A549 (cell line): ENCODE results near the gene SCRN1. TPM values are rescaled to one million over a fixed set of nuclear protein-coding genes. Genes with fewer than 3 reads are reported as not detected.

Experiments used
- ATAC-seq, 2 experiments: fragments of 200-7000 bp in 1 of 2; fragments of >200 bp in 1 of 2; cut with Nextera tagmentation in 1 of 2; cut with Tn5 transposase in 1 of 2; 3 replicates each; pipeline versions ENCODE4 v1.8.0 to v1.9.1; 2018 to 2020; ENCODE audit warnings: mild to moderate bottlenecking in 1 of 2, moderate library complexity in 1 of 2
- CTCF ChIA-PET: fragments of 300-600 bp; sonication (Branson Sonifier 250); formaldehyde crosslinking; extraction: SDS; loops from one replicate; lab custom pipeline; 2021; ENCODE audit warnings: antibody characterized with exemption, inconsistent platforms; lab: Yijun Ruan, JAX
- POLR2A ChIA-PET: fragments of 350-600 bp; formaldehyde crosslinking; extraction: SDS; loops from one replicate; lab custom pipeline; 2021; ENCODE audit warnings: antibody characterized with exemption, inconsistent platforms; lab: Yijun Ruan, JAX
- DNase-seq, 2 experiments: peaks; one replicate each; pipeline versions ENCODE4 v3.0.0 to v3.0.0-alpha.2; 2011 to 2016; ENCODE audit warnings: low read depth in 1 of 2, low spot score in 1 of 2
- FAIRE-seq: peaks from 2 replicates; lab custom pipeline; 2011; peaks lifted over from hg19 to GRCh38; lab: Jason Lieb, UNC
- H3K27ac ChIP-seq, 2 experiments: fragments of >200 bp; sonication (Bioruptor Twin); formaldehyde crosslinking; 3 replicates each; pipeline ENCODE4 v1.5.1; 2016 to 2017
- H3K4me1 ChIP-seq: fragments of >200 bp; sonication (Bioruptor Twin); formaldehyde crosslinking; 3 replicates; pipeline ENCODE4 v1.6.1; 2016
- H3K4me2 ChIP-seq: fragments of >200 bp; sonication (Bioruptor Twin); formaldehyde crosslinking; 3 replicates; pipeline ENCODE4 v1.6.1; 2016
- H3K4me3 ChIP-seq: fragments of >200 bp; sonication (Bioruptor Twin); formaldehyde crosslinking; 3 replicates; pipeline ENCODE4 v1.5.1; 2016
- H3K9me3 ChIP-seq: fragments of >200 bp; sonication (Bioruptor Twin); formaldehyde crosslinking; 3 replicates; pipeline ENCODE4 v1.6.1; 2016
- BCL3 ChIP-seq: fragments of >200 bp; sonication (Bioruptor Twin); formaldehyde crosslinking; IDR thresholded peaks from 3 replicates; pipeline ENCODE4 v1.6.1; 2016
- BHLHE40 ChIP-seq: IDR thresholded peaks from 2 replicates; pipeline ENCODE4 v1.6.1; 2012; ENCODE audit warnings: low read depth, low read length, inconsistent platforms
- CBX8 ChIP-seq: fragments of 200-600 bp; sonication (generic); IDR thresholded peaks from 2 replicates; pipeline ENCODE4 v1.6.1; 2016
- CHD2 ChIP-seq: fragments of 150-350 bp; IDR thresholded peaks from 2 replicates; pipeline ENCODE4 v1.6.1; 2014; ENCODE audit warnings: low read length; ENCODE audit not compliant: partially characterized antibody
- CHD4 ChIP-seq: fragments of 200-600 bp; sonication (generic); IDR thresholded peaks from 2 replicates; pipeline ENCODE4 v1.6.1; 2016; ENCODE audit warnings: antibody characterized with exemption, mild to moderate bottlenecking, borderline replicate concordance
- EHMT2 ChIP-seq: fragments of 200-600 bp; sonication (generic); IDR thresholded peaks from 2 replicates; pipeline ENCODE4 v1.6.1; 2016; ENCODE audit warnings: antibody characterized with exemption, low read depth, mild to moderate bottlenecking, moderate library complexity
- ESRRA ChIP-seq: fragments of 150-350 bp; IDR thresholded peaks from 2 replicates; pipeline ENCODE4 v1.6.1; 2014; ENCODE audit warnings: mild to moderate bottlenecking, low read length, borderline replicate concordance
- GATA3 ChIP-seq: IDR thresholded peaks from 2 replicates; pipeline ENCODE4 v1.6.1; 2012; ENCODE audit warnings: borderline replicate concordance
- HOXB5 ChIP-seq: fragments of 250-450 bp; sonication (Bioruptor Pico); IDR thresholded peaks from 2 replicates; pipeline ENCODE4 v1.5.0; 2020; ENCODE audit warnings: mild to moderate bottlenecking, moderate library complexity
- KDM5A ChIP-seq: fragments of 200-600 bp; sonication (generic); IDR thresholded peaks from 2 replicates; pipeline ENCODE4 v1.6.1; 2016; ENCODE audit warnings: antibody characterized with exemption, mild to moderate bottlenecking
- MAFK ChIP-seq: fragments of 450-650 bp; IDR thresholded peaks from 2 replicates; pipeline ENCODE4 v1.6.1; 2014; ENCODE audit not compliant: partially characterized antibody
- POLR2A ChIP-seq: IDR thresholded peaks from 2 replicates; pipeline ENCODE4 v1.6.1; 2012; ENCODE audit warnings: mild to moderate bottlenecking, low read length
- RFX5 ChIP-seq: fragments of 450-650 bp; IDR thresholded peaks from 2 replicates; pipeline ENCODE4 v1.7.1; 2014; ENCODE audit warnings: antibody characterized with exemption, mild to moderate bottlenecking, moderate library complexity
- RNF2 ChIP-seq: fragments of 200-600 bp; sonication (generic); IDR thresholded peaks from 2 replicates; pipeline ENCODE4 v1.6.1; 2016; ENCODE audit warnings: low read depth, mild to moderate bottlenecking, antibody characterized with exemption, moderate library complexity, borderline replicate concordance
- SREBF2 ChIP-seq: fragments of 450-650 bp; IDR thresholded peaks from 2 replicates; pipeline ENCODE4 v1.6.1; 2014; ENCODE audit warnings: mild to moderate bottlenecking, moderate library complexity
- WGBS: methylation state at CpG from one replicate; pipeline ENCODE4 v1.1.6; 2017; ENCODE audit errors: missing lambda C conversion rate; 5-methylcytosine and 5-hydroxymethylcytosine counted together
- polyA plus RNA-seq, 4 experiments: library from polyadenylated mRNA; depleted of rRNA in 3 of 4; stranded (reverse); fragments of >200 nt; fragmentation: RNase III in 1 of 4; extraction: RNeasy Plus Mini Kit Qiagen cat#74134 plus additional on column Dnase treatment in 1 of 4; gene quantifications; 2 replicates in 3 of 4; 3 replicates in 1 of 4; pipeline ENCODE4 v1.2.3, GENCODE V29; 2011 to 2017
- TF ChIP-seq, protein P1 (sequence below): fragments of 150-350 bp; IDR thresholded peaks from 2 replicates; pipeline ENCODE4 v1.6.1; 2014; ENCODE audit warnings: low read depth, mild to moderate bottlenecking, low read length

Gene SCRN1
- polyA plus RNA-seq, 2 of the 4 experiments (the other 2 are of a cell fraction): 49.7 to 88.9 TPM

DNA sequence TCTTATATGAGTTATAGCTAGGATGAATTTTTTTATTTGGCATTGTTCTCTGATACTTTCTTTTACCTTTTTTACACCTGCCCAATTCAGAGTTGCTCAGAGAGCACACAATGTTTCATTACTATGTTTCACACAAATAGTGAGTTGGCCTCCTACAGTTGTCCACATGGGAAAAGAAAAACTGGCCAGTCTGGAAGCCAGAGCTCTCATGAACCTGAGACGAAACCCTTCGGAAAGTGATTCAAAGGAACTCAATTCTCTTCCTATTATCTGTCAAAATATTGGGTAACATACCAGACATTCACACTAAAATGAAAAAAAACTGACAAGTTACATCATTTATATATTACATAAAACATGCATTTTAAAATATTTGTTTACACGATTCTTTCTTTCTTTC, 15.3 kb downstream of the SCRN1 start:
- FAIRE-seq (no peak), ATAC-seq (no peak), DNase-seq (no peak)
- WGBS: 87% methylated on average over 3 of the region's 3 CpGs
- CTCF ChIA-PET: interaction anchor here (1.0 to 1.3 kb wide), 2 partner anchors 11 to 35 kb away, joined by 3 read pairs; no protein-coding TSS in a partner anchor
- TF ChIP-seq BHLHE40 (no peak), BCL3 (no peak), RFX5 (no peak)
- TF ChIP-seq, protein P1, sequence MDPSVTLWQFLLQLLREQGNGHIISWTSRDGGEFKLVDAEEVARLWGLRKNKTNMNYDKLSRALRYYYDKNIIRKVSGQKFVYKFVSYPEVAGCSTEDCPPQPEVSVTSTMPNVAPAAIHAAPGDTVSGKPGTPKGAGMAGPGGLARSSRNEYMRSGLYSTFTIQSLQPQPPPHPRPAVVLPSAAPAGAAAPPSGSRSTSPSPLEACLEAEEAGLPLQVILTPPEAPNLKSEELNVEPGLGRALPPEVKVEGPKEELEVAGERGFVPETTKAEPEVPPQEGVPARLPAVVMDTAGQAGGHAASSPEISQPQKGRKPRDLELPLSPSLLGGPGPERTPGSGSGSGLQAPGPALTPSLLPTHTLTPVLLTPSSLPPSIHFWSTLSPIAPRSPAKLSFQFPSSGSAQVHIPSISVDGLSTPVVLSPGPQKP: no peak
- Histone ChIP-seq H3K4me3 (no peak overlapping the region), H3K4me1 (no peaks in the 10 kb centered on the region), H3K9me3 (no peaks in the 10 kb centered on the region), H3K4me2 (no peak overlapping the region), H3K27ac (no peak overlapping the region)
- POLR2A ChIA-PET: no interaction called here

GRCh38 chr7:29972315-29972669, 17.3 kb downstream of the SCRN1 start:
- FAIRE-seq (no peak), ATAC-seq (no peak), DNase-seq (no peak)
- CTCF ChIA-PET: interaction anchor here (0.8 to 1.5 kb wide), 2 partner anchors 51 to 94 kb away, joined by 3 read pairs; no protein-coding TSS in a partner anchor
- H3K9me3 ChIP-seq: no peaks in the 10 kb centered on the region
- no peaks in the 10 kb centered on the region for H3K4me1 ChIP-seq
- TF ChIP-seq CHD4 (no peak), HOXB5 (no peak), MAFK (peak; percentile 91)
- no peak overlapping the region for H3K27ac ChIP-seq
- no peak overlapping the region for H3K4me2 ChIP-seq
- 96% methylated on average over 1 of the region's 1 CpG for whole genome bisulfite sequencing
- no peak overlapping the region for H3K4me3 ChIP-seq
- POLR2A ChIA-PET: no interaction called here

GRCh38 chr7:29971566-29972314, 17.9 kb downstream of the SCRN1 start:
- WGBS: 95% methylated on average over 5 of the region's 5 CpGs
- Histone ChIP-seq H3K4me1 (no peaks in the 10 kb centered on the region), H3K4me2 (no peak overlapping the region), H3K9me3 (no peaks in the 10 kb centered on the region), H3K27ac (no peak overlapping the region), H3K4me3 (no peak overlapping the region)
- TF ChIP-seq MAFK (peak; percentile 92), CHD4 (no peak)
- ATAC-seq (no peak), DNase-seq (no peak), FAIRE-seq (no peak)
- POLR2A ChIA-PET: no interaction called here
- CTCF ChIA-PET: interaction anchor here (0.8 to 1.5 kb wide), 2 partner anchors 51 to 93 kb away, joined by 3 read pairs; no protein-coding TSS in a partner anchor

DNA sequence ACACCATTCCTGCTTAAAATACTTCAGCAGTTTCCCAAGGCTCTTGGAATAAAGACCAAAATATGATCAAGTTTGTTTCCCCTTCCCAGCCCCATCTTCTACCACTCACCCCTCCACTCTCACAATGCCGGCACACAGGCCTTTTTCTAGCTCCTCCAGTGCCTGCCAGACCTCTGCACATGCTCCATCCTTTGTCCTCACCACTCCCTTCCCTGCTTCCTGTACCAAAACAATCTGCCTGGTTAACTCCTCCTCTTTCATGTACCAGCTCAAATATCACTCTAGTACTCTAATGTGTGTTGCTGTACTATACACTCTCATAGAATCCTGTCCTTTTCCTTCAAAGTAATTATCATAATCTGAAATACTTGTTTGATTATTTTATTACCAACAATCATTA, 19.4 kb downstream of the SCRN1 start:
- H3K4me2 ChIP-seq: no peak overlapping the region
- no peak overlapping the region for H3K27ac ChIP-seq
- FAIRE-seq: peak; percentile 18
- ChIA-PET POLR2A (no interaction called here), CTCF (interaction anchor here (2.1 kb wide), 1 partner anchor 49 kb away, joined by 4 read pairs; no protein-coding TSS in a partner anchor)
- TF ChIP-seq CHD2 (no peak), RNF2 (no peak), CBX8 (no peak), EHMT2 (no peak)
- no peaks in the 10 kb centered on the region for H3K4me1 ChIP-seq
- no peak for DNase-seq
- H3K9me3 ChIP-seq: no peaks in the 10 kb centered on the region
- no peak overlapping the region for H3K4me3 ChIP-seq
- ATAC-seq: no peak
- 81% methylated on average over 1 of the region's 1 CpG for WGBS

DNA sequence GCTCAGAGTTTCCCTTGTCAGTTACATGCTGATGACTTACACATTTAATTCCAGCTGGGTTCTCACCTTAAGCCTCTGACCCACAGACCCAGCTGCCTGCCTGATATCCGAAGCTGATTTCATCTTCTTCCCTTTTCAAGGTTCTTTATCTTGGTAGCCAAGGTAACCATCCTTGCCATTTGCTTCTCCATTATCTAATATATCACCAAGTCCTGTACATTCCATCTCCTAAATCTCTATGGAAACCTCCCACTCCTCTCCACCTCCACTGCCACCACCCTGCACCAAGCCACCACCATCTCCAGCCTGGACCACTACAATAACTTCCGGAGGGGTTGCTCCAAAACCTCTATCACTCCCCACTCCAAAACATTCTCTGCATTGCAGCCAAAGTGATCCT, 19.9 kb downstream of the SCRN1 start:
- POLR2A ChIA-PET: no interaction called here
- Histone ChIP-seq H3K9me3 (no peaks in the 10 kb centered on the region), H3K4me2 (no peak overlapping the region), H3K4me1 (no peaks in the 10 kb centered on the region), H3K4me3 (no peak overlapping the region), H3K27ac (no peak overlapping the region)
- CTCF ChIA-PET: interaction anchor here (2.1 kb wide), 1 partner anchor 49 kb away, joined by 4 read pairs; no protein-coding TSS in a partner anchor
- no peak for TF ChIP-seq RFX5
- no peak for TF ChIP-seq ESRRA
- TF ChIP-seq SREBF2: no peak
- no peak for TF ChIP-seq POLR2A
- TF ChIP-seq GATA3: no peak
- TF ChIP-seq KDM5A: no peak
- DNase-seq: no peak
- FAIRE-seq: no peak
- no peak for ATAC-seq
- 84% methylated on average over 2 of the region's 2 CpGs for WGBS
